Measurements from ENCODE around the gene WDR59.

GRCh38 chr16:74999219-74999608 lies 14.3 kb upstream of the WDR59 start:
- no peak for TF ChIP-seq CTCF (IDR thresholded peaks at IDR 0.05)
- no peak for TF ChIP-seq POLR2A (IDR thresholded peaks at IDR 0.05)

Data from right lobe of liver (tissue), 4 donors.